Activated naive CD8-positive, alpha-beta T cell treated with anti-CD3 and anti-CD28 coated beads, Interleukin-2, amount 50 U/mL, for 16 hours (primary cell): ENCODE results near the gene CDK10.
"Not testable (repeated sequence)": the region's sequence is repeated elsewhere in the genome, so short reads cannot be mapped to it uniquely, and the experiment has no call there.

Experiments
- DNase-seq: peaks from one replicate; pipeline ENCODE4 v3.0.0-alpha.2; 2020; ENCODE audit warnings: low read depth, low spot score

The CDK10 gene

DNA sequence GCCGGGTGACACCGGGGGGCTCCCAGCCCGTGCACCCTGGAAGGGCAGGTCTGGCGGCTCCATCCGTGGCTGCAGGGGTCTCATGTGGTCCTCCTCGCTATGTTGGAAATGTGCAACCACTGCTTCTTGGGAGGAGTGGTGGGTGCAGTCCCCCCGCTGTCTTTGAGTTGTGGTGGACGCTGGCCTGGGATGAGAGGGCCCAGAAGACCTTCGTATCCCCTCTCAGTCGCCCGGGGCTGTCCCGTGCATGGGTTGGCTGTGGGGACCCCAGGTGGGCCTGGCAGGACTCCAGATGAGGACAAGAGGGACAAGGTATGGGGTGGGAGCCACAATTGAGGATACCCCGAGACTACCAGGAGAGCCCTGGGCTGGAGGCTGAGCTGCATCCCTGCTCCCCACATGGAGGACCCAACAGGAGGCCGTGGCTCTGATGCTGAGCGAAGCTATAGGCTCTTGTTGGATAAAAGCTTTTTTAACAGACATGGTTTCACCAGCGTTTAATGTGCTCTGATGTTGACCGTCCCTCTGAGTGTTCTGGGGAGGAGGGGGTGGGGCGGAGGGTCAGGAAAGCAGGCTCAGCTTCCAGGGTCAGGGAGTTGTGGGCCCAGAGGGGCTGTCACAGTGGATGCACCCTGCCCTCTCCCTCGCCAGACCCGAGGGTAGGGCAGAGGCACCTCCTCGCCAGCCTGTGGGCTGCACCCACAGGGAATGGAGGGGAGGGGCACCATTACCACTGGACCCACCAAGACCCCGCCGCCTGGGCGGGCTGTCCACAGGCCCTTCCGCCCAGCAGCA lies 9.6 kb downstream of the CDK10 start:
- no peak for DNase-seq

DNA sequence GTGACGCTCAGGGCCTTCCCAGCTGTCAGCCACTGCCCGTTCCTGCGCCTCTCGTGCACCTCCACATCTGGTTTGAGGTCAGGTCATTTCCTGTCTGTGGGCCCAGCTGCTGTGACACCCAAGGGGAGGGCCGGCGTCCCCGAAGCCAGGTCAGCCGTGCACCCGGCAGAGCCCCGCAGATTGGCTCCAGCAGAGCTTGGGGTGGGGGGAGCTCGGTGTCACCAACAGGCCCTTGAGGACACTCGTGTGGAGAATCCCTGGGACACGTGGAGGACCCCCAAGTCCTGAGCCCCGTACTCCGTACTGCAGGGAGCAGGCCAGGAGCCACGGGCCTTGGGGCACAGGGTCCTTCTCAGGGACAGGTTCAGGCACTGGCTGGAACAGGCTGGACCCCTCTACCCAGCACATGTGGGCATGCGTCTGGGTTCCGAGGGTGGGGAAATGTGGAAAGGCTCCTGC lies 10.2 kb downstream of the CDK10 start:
- no peak for DNase-seq

DNA sequence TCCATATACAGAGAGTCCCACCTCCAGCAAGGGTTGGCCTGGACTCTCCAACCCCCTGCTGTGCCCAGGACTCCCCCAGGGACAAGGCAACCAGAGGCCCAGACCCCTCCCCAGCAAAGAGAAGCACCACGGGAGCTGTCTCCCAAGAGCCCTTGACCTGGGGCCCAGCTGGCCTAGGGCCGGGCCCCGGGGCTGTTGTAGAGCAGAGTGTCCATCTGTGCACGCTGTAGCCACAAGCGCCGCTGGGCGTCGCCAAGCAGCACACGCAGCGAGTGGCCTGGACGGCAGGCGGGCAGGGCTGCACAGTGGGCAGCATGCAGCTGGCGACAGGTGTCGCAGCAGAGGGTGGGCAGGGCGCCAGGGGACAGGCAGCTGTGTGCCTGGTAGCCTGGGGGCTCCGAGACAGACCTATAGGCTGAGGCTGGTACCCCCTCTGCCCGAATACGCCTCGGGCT lies 10.7 kb downstream of the CDK10 start:
- DNase-seq = no peak

DNA sequence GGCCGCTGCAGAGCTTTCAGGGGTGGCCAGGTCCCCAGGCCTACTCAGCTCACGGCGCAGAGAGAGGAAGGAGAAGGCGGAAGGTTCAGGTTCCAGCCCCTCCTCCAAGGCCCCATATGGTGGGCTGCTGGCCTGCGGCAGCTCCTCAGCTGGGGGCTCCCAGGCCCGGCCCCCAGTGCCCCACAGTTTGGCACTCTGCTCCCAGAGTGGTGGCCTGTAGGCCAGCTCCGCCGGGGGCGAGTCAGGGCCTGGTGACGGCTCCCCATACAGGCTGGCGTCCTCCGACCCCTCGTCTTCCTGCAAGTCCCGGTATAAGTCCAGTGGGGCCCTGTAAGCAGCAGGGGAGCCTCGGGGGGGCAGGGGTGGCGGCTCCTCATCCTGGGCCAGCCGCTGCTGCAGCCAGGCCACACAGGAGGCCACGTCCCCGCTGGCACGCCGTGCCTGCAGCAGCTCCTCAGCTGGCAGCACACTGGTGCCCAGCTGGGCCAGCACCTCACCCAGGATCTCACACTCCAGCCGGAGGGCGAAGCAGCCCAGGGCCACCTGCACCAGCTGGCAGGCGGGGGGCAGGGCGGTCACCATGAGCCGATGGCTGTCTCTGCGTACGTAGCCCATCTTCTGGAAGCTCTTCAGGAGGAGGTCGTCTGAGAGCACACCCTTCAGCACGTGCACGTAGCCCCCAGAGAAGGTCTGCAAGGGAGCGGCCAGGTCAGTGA lies 11.3 kb downstream of the CDK10 start:
- no peak for DNase-seq

DNA sequence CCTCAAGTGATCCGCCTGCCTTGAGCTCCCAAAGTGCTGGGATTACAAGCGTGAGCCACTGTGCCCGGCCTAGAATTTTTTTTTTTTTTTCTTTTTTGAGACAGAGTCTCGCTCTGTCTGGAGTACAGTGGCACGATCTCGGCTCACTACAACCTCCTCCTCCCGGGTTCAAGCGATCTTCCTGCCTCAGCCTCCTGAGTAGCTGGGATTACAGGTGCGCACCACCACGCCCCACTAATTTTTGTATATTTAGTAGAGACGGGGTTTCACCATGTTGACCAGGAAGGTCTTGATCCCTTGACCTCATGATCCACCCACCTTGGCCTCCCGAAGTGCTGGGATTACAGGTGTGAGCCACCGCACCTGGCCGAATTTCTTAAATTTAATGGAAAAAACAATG lies 12.2 kb downstream of the CDK10 start:
- not testable (repeated sequence) for DNase-seq

DNA sequence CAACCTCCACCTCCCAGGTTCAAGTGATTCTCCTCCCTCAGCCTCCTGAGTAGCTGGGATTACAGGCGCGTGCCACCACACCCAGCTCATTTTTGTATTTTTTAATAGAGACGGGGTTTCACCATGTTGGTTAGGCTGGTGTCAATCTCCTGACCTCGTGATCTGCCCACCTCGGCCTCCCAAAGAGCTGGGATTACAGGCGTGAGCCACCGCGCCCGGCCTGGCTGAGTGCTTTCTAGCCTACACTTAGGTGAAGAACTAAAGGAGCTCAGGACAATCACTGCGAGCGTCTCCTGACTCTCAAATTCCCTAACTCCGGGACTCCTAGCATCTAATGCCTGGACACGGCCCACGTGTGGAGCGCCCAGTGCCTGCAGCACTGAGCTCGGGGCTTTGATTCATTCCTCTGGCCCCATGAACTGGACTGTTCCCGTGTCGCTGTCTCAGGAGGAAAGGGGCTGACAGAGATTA lies 13.2 kb downstream of the CDK10 start:
- DNase-seq = not testable (repeated sequence)

DNA sequence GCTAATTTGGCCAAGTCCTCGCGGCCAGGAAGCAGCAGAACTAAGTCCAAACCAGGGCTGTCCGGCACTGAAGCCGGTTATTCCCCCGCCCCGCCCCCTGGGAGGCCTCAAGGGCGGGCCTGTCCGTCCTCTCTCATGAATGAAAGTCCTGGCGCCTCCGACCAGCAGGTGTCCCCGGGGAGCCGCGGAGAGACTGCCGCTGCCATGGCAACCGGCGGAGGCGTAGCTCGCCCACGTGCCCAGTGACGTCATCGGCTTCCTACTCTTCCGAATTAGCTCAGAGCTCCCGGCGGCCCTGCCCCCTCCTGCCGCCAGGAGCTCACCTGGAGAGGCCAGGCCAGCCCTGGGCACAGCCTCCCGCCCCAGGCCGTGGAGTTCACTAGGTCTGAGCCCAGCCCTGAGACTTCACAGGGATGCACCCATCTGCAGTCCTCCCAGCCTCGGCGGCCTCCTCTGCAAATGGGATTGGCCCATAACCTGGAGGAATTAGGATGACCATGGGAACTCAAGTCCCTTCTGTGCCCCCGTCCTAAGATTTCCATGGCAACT lies 13.7 kb downstream of the CDK10 start:
- DNase-seq = peak; percentile 87

DNA sequence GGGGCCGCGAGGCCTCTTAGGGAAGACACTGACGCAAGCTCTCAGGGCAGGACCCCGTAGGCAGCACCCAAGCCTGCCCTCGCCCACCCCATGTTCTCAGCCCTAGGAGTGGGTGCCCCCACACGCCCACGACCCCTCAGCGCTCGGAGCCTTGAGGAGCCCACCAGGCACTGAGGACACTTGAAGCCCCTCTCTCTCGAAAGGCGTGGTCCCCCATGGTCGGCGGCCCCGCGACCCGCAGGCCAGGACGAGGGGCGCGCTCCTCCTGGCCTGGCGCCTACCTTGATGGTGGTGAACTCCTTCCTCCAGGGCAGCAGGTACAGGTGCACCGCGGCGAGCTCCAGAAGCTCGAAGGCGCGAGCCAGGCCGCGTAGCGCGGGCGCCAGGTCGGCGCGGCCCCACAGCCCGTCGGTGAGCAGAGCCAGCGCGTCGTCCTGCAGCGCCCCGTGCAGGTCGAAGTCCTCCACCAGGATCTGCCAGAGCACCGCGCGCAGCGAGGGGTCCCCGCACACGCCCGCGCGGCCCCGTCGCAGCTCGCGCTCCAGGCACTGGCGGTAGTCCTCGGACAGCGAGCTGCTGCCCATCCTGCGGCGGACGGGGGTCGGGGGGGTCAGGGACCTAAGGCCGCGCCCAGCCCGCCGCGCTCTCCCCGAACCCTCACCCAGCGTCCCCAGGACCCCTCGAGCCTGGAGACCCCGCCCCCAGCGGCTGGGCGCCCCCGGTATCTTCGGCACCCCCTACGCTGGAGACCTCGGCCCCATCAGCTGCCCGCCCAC lies 14.3 kb downstream of the CDK10 start:
- no peak for DNase-seq

DNA sequence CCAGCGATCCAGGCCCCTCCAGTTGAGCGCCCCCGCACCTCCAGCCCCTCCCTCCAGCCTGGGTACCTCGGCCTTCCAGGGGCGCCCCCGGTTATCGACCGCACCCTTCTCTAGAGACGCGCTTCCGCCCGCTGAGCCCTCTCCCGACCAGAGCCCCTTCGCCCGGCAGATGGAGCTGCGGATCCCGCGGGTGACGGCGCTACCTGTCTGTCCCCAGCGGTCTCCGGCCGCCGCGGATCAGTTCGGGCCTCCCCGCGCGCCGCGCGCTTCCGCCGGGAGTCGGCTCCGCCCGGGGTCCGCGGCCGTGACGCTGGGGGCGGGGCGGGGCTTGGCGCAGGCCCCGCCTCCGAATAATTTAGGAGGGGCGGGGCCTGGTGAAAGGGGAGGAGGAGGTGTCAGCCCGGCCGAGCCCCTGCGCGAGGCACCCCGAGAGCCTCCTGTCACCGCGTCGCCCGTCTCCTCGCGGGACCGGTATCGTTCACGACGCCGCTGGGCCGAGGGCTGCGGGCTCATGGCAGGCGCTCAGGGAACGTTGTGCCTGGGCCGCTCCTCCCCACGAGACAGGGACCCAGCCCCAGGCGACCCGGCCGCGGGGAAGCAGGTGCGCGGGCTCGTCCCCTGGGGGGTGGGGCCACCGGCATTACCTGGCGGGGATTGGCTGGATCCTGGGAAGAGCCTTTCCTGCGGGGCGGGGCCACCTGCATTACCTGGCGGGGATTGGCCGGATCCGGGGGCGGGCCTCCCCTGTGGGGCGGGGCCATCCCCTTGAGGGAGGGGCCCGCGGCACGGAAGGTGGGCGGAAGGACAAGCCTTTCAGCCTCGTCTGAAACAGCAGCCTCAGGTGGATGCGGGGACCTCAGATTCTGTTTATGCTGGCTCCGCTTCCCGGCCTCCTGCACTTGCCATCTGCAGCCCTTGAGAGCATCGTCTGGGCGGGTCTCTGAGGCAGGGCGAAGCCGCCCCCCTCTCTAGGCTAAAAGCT lies 15.2 kb downstream of the CDK10 start, which contains the start of gene SPATA2L:
SPATA2L (minus strand) TSS at position 281 of the 982 bp plus-strand sequence. CDS start 473 bp downstream, outside the sequence.
- DNase-seq = peak; percentile 95

DNA sequence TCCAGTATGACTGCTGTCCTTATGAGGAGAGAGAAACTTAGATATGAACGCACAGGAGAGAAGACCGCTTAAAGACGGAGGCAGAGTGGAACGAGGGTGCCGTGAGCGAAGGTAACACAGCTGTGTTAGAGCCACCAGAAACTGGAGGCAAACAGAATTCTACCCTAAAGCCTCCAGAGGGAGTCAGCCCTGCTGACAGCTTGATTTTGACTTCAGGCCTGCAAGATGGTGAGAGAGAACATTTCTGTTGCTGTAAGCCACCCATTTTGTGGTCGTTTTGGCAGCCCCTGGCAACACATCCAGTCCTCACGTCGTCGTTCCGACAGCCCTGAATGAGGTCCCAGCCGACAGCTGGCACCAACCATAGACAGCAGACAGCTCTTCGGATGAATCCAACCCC lies 17.8 kb downstream of the CDK10 start:
- no peak for DNase-seq

DNA sequence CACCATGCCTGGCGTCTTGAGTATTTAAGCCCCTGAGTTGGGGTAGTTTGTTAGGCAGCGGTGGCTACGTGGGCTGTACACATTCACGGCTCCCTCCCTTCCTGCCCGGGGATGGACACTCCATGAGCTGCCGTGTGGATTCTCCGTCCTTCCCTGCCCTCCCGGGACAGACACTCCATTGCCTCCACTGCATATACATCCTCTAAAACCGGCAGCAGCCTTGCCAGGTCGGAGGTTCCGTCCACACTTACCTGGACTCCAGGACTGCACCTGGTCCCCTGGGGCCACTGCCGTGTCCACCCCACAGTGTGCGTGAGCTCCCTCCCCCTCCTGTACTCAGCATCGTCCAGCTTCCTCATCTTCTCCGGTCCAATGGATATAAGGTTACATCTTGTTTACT lies 18.5 kb downstream of the CDK10 start:
- DNase-seq = no peak

DNA sequence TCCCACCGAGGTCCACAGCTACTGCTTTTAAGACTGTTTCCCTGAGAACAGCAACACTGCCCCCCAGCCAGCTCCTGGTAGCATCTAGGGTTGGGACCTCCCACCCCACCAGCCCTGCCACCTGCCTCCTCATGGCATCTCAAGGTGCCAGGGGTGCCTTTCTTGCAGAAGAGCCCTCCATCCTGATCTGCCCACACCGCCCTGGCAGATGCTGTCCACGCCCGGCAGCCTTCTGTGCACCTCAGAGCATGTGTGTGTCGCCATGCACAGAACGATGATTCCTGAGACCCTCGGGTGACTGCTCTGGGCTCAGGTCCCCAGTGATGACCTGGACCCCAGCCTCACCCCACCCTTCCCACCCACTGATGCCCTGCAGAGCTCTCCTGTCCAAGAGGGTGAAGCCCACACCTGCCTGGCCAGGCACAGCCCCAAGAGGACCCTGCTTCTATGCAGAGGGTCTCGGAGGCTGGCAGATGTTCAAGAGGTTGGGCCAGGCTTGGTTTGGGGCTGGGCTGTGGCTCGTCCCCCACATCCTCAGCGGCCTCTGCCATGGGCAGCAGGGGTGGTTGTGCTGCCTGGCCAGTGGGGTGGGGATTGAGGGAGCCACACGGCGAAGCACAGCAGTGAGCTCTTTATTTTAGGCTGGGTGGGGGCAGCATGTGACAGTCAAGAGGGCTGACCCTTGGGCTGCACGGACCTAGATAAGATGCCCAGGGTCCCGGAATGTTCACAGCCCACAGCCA lies 20.2 kb downstream of the CDK10 start:
- DNase-seq = no peak

DNA sequence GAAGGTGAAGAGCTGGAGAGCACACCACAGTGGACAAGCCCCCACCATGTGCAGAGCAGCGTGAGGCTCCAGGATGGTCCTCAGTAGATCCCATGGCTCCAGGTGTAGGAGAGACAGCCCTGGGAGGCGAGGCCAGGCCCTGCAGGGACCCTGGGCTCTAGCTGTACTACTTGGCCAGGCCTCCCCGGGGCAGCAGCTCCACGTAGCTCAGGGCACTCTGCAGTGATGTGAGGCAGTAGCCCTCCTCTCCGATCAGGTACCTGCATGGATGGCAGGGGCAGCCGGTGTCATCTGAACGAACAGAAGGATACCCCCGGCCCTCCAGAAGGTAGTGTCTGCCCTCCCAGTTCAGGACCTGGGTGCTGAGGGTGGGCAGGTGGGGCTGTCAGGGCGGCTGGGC lies 21.2 kb downstream of the CDK10 start:
- no peak for DNase-seq

DNA sequence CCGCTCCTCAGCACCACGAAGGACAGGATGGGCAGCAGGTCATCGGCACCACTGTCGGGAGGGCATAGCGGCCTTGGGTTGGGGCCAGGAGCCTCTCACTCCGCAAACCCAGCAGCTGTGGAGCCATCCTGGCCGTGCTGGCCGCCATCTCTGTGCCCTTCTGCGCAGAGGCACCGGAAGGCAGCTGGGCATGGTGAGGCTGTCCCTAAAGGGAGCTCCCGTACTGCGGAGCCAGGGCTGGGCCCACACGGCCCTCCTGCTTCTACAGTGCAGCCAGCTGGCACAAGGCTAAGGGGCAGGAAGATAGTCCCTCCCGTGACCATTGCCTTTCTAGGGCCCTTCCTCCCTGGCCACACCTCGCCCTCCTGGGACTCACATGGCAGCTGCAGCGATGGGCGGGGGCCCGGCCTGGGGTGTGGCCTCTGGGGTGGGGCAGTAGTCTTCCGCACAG lies 22.0 kb downstream of the CDK10 start:
- DNase-seq = no peak

DNA sequence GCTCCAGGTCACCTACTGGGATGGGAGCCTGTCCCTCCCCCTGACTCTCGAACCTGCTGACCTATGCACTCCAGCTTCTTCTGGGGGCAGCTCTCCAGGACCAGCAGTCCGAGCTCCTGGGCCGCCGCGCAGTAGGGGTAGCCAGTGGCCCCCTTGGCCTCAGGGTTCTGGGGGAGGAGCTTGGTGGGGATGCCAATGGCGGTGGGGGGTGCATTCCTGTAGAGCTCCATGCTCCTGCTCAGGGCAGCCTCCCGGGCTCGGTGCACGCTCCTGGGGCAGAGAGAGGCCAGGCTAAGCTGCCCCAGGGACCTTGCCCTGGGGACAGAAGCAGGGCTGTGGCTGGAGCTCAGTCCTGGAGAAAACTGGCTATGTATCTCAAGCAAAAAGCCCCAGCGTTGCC lies 22.7 kb downstream of the CDK10 start:
- no peak for DNase-seq

DNA sequence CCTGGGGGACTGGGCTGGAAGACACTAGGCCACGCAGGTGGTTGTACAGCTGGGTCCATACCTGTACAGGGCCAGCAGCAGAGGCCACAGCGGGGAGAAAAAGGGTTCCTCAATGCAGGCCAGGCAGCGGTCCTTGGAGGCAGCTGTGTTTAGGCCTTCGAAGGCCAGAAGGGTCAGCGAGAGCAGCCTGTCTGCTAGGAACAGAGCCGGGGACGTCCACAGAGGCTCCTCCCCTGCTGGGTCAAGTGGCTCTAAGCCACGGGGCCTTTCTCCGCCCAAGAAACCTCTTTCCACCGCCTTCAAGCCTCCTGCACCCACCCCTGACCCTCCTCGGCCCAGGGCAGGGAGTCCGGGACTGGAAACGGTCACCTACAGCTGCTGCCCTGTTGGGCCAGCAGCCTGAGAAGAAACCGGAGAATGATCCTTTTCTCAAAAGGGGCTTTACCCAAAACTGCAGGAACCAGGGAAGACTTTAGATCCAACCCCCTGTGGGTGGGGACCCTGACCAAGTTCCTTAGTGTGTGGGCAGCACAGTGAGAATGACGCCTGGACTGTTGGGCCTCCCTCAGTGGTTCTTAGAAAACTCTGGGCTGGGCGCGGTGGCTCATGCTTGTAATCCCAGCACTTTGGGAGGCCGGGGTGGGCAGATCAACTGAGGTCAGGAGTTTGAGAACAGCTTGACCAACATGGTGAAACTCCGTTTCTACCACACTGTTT lies 23.4 kb downstream of the CDK10 start:
- no peak for DNase-seq

DNA sequence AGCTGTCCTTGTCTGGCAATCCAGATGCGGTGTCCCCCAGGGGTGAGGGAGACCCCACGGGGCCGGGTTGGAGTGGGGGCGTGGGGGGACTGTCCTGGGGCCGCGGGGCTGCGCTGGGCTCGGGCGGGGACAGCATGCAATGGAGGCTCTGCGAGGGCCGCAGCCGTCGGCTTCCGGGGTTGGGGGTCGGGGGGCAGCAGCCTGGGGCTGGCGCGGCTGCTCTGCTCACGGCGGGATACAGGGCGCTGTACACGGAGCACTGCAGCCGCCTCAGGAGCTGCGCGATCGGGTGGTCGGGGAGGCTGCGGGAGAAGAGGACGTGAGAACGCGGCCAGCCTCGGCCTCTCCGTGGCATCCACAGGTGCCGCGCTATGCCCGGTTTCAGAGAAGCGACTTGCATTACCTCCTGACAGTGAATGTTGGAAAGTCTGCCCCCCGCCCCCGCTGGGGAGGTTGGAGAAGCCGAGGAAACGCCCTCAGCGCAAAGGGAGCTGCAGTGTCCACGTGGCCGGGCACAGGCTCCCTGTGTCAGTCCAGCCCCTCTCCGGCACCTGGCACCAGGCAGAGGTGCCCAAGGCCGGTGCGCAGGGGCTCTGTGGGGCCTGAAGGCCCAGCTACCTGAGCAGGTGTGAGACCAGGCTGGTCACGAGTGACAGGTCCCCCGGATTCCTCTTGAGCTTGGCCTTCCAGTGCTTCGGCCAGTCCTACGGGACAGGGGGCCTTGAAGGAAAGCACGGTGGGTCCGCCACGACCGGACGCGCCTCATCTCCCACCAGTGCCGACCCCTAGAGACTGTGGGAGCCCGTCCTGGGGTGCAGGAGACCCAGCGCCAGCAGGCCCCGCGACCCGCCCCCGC lies 24.4 kb downstream of the CDK10 start:
- no peak for DNase-seq
